ENCODE results near the gene KLRF2. TPM values are rescaled to one million over a fixed set of nuclear protein-coding genes. Genes with fewer than 3 reads are reported as not detected.

Gene KLRF2
- polyA plus RNA-seq, 3 donors, result not detected

- Mint-ChIP-seq H3K4me3 (no peak overlapping the region), H3K27me3 (ENCODE audit: low read depth in 3 of 3) (peaks cover 0 to 5% (median 2%) of the 10 kb centered on the region in 3 donors), H3K36me3 (peaks cover 3 to 7% of the 10 kb centered on the region in 2 donors), H3K27ac (no peak overlapping the region), H3K9me3 (peaks cover 20 to 39% (median 31%) of the 10 kb centered on the region in 7 donors), H3K4me1 (peaks cover 5% of the 10 kb centered on the region)
- no peak for DNase-seq
- no peaks in the 10 kb centered on the region for H3K27me3 ChIP-seq (ENCODE audit: control insufficient read depth in 2 of 2, insufficient read depth in 2 of 2, low read length in 2 of 2)
- H3K36me3 ChIP-seq (replicated peaks in 1 of 2; ENCODE audit: control insufficient read depth in 1 of 2, insufficient read depth in 2 of 2, low read length in 2 of 2), result no peaks in the 10 kb centered on the region
- no peak overlapping the region for H3K4me3 ChIP-seq (replicated peaks in 1 of 3; ENCODE audit: low read depth in 2 of 3, low read length in 3 of 3)
- no peak overlapping the region for H3K9ac ChIP-seq (ENCODE audit: insufficient read depth, low read length, poor library complexity, severe bottlenecking)
- no peaks in the 10 kb centered on the region for H4K20me1 ChIP-seq (ENCODE audit: insufficient read depth, low read length)
- H3K9me3 ChIP-seq (replicated peaks in 1 of 2; ENCODE audit: control insufficient read depth in 1 of 2, insufficient read depth in 1 of 2, low read length in 2 of 2), result peaks cover 21 to 26% of the 10 kb centered on the region in 2 donors
- no peaks in the 10 kb centered on the region for H3K4me1 ChIP-seq (ENCODE audit: control insufficient read depth in 1 of 2, insufficient read depth in 2 of 2, low read length in 2 of 2)
- no peak overlapping the region for H3K27ac ChIP-seq (ENCODE audit: low read depth in 1 of 2, low read length in 2 of 2)
- no peaks in the 10 kb centered on the region for H3K79me2 ChIP-seq (ENCODE audit: insufficient read depth, low read length)
- intact Hi-C loops (cut with micrococcal nuclease), result no loop called here
- no peak for TF ChIP-seq CTCF (IDR thresholded peaks at IDR 0.05)
- 100% methylated on average over 2 of the region's 7 CpGs for WGBS (ENCODE audit: insufficient coverage)
- H3K4me2 ChIP-seq (replicated peaks; ENCODE audit: extremely low read depth, low read length, poor library complexity, severe bottlenecking), result no peak overlapping the region
- no peak overlapping the region for H2AFZ ChIP-seq (ENCODE audit: insufficient read depth, low read depth, low read length, poor library complexity, severe bottlenecking)
Observed at GRCh38 chr12:9902539-9903228, 21.4 kb downstream of the KLRF2 start.

GRCh38 chr12:9906873-9907272 is 25.6 kb downstream of the KLRF2 start:
- Mint-ChIP-seq H3K9me3 (peaks cover 51 to 68% (median 60%) of the 10 kb centered on the region in 7 donors), H3K27ac (no peak overlapping the region), H3K27me3 (ENCODE audit: low read depth in 3 of 3) (peaks cover 0 to 7% (median 3%) of the 10 kb centered on the region in 3 donors), H3K36me3 (peaks cover 6 to 13% of the 10 kb centered on the region in 2 donors), H3K4me1 (no peaks in the 10 kb centered on the region), H3K4me3 (no peak overlapping the region)
- H3K9me3 ChIP-seq (replicated peaks in 1 of 2; ENCODE audit: control insufficient read depth in 1 of 2, insufficient read depth in 1 of 2, low read length in 2 of 2), result peaks cover 46 to 54% of the 10 kb centered on the region in 2 donors
- H3K27ac ChIP-seq (ENCODE audit: low read depth in 1 of 2, low read length in 2 of 2), result no peak overlapping the region
- no peaks in the 10 kb centered on the region for H3K27me3 ChIP-seq (ENCODE audit: control insufficient read depth in 2 of 2, insufficient read depth in 2 of 2, low read length in 2 of 2)
- no peak overlapping the region for H3K4me2 ChIP-seq (replicated peaks; ENCODE audit: extremely low read depth, low read length, poor library complexity, severe bottlenecking)
- no peaks in the 10 kb centered on the region for H3K4me1 ChIP-seq (ENCODE audit: control insufficient read depth in 1 of 2, insufficient read depth in 2 of 2, low read length in 2 of 2)
- peak in 2 of 3 donors; percentile 6 to 14 for DNase-seq
- H2AFZ ChIP-seq (ENCODE audit: insufficient read depth, low read depth, low read length, poor library complexity, severe bottlenecking), result no peak overlapping the region
- no peak overlapping the region for H3K4me3 ChIP-seq (replicated peaks in 1 of 3; ENCODE audit: low read depth in 2 of 3, low read length in 3 of 3)
- H4K20me1 ChIP-seq (ENCODE audit: insufficient read depth, low read length), result no peaks in the 10 kb centered on the region
- no peak overlapping the region for H3K9ac ChIP-seq (ENCODE audit: insufficient read depth, low read length, poor library complexity, severe bottlenecking)
- no peaks in the 10 kb centered on the region for H3K79me2 ChIP-seq (ENCODE audit: insufficient read depth, low read length)
- intact Hi-C loops (cut with micrococcal nuclease), result no loop called here
- peaks cover 0 to 6% of the 10 kb centered on the region in 2 donors for H3K36me3 ChIP-seq (replicated peaks in 1 of 2; ENCODE audit: control insufficient read depth in 1 of 2, insufficient read depth in 2 of 2, low read length in 2 of 2)
- no peak for TF ChIP-seq CTCF (IDR thresholded peaks at IDR 0.05)
- no CpG with 5 or more reads among the region's 2 CpGs for WGBS (ENCODE audit: insufficient coverage)

All from CD14-positive monocyte (primary cell).